ENCODE results near the gene SLX4IP.

DNA sequence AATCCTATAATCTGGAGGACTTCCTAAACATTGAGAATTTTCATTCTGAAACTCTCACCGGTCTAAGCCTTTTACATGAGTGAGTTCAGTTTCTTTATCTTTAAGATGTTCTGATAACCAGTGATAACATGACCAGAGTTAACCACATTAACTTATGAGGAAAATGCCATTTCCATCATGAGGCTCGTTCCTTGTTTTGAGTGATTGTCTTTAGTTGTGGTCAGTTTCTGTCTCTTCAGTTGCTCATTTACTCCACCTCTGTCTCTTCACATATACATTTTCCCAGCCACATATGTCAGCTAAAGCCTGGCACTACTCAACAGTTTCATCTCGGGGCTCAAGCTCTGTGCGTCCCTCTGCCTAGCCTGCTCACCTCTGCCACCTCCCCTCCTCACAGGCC is 168.3 kb downstream of the SLX4IP start:
- TF ChIP-seq ZNF639 (tag by site-specific recombination; IDR thresholded peaks at IDR 0.05): no peak
- TF ChIP-seq ZNF416 (tag by site-specific recombination; IDR thresholded peaks at IDR 0.05): no peak

Measured in HEK293 (cell line).